Measurements from ENCODE around the gene SRRM3. TPM values are rescaled to one million over a fixed set of nuclear protein-coding genes. Genes with fewer than 3 reads are reported as not detected.
"Not testable (repeated sequence)": the region's sequence is repeated elsewhere in the genome, so short reads cannot be mapped to it uniquely, and the experiment has no call there.

The SRRM3 gene
- total and polyA plus RNA-seq, 3 experiments from 2014 or later: not detected

DNA sequence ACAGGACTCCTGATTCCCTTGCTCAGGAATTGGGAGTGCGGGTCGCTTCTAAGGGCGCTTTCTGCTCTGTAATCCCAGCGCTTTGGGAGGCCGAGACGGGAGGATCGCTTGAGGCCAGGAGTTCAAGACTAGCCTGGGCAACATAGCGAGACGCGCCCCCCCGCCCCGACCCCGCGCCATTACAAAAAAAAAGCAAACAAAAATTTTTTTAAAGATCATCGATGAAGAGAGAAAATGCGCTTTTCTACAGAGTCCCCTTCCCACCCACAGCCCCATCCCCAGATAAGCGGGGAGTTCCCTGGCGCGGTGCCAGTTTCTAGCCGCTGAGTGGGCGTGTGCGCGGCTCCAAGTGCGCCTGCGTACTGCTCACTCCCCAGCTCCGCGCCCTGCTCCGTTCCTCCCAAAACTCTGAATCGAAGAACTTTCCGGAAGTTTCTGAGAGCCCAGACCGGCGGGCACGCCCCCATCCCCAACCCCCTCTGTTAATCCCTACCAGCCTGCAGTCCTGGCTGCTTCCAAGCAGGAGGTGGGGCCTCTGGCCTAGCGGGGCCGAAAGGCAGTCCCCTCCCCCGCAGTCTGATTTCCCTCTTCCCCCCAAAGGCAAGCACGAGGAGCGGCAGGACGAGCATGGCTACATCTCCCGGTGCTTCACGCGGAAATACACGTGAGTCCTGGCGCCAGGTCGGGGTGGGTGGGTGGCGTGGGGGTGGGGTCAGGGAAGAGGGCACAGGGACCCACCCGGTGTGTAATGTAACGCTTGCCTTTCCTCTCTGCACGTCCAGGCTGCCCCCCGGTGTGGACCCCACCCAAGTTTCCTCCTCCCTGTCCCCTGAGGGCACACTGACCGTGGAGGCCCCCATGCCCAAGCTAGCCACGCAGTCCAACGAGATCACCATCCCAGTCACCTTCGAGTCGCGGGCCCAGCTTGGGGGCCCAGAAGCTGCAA, 101.8 kb downstream of the SRRM3 start:
- Mint-ChIP-seq H3K9me3 (no peaks in the 10 kb centered on the region), H3K36me3 (peaks cover 0 to 3% (median 0%) of the 10 kb centered on the region in 3 donors), H3K27me3 (peaks cover 0 to 5% of the 10 kb centered on the region in 2 donors), H3K4me1 (peaks cover 18 to 20% (median 18%) of the 10 kb centered on the region in 3 donors), H3K27ac (peak overlapping the region; percentile 73 to 96 (median 86)), H3K4me3 (peak overlapping the region; percentile 88 to 97 (median 92))
- Histone ChIP-seq H3K27me3 (ENCODE audit: insufficient read depth, low read length, poor library complexity, severe bottlenecking) (no peaks in the 10 kb centered on the region), H3K4me1 (ENCODE audit: insufficient read depth, low read length) (peaks cover 7% of the 10 kb centered on the region), H3K27ac (ENCODE audit: low read depth, low read length) (peak overlapping the region; percentile 65), H3K4me3 (ENCODE audit: low read length) (peak overlapping the region; percentile 73), H3K9me3 (ENCODE audit: low read length) (no peaks in the 10 kb centered on the region), H3K36me3 (ENCODE audit: insufficient read depth, low read length) (no peaks in the 10 kb centered on the region)
- CTCF ChIA-PET: interaction anchor here (1.1 to 5.5 kb wide), 6 partner anchors 11 to 125 kb away, joined by 4 to 34 read pairs (median 9); no protein-coding TSS in a partner anchor
- peak; percentile 68 to 82 (median 73) for DNase-seq
- POLR2A ChIA-PET: interaction anchor here (0.5 to 1.0 kb wide), 3 partner anchors 11 to 54 kb away, joined by 3 to 5 read pairs (median 5); no protein-coding TSS in a partner anchor

DNA sequence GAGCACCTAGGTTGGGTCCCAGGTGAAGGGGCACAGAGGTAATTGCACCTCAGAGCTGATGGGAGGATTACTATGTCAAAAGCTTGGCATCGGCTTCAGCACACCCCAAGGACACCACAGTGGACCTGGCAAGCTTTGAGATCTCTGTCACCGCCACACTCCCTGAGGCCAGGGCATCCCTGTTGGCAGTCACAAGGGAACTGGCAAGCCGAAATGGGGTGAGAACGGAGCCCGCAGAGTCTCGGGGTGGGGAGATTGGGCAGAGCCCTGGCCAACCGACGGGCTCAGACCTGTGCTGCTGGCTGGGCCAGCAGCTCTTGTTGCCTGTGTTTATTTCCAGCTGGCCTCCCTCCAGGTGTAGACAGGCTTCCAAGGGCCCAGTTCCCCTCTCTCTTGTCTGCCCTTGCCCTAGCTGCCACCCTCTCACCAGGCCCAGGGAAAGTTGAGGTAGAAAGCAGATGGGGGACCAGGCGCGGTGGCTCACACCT, 103.2 kb downstream of the SRRM3 start:
- Mint-ChIP-seq H3K27ac (peak overlapping the region in 5 of 8 donors; percentile 67 to 94 (median 87)), H3K36me3 (peaks cover 0 to 3% (median 0%) of the 10 kb centered on the region in 3 donors), H3K9me3 (no peaks in the 10 kb centered on the region), H3K4me3 (peak overlapping the region in 6 of 7 donors; percentile 88 to 97 (median 92)), H3K4me1 (peaks cover 18 to 20% (median 18%) of the 10 kb centered on the region in 3 donors), H3K27me3 (peaks cover 0 to 5% of the 10 kb centered on the region in 2 donors)
- ChIA-PET CTCF (interaction anchor here (2.2 to 5.5 kb wide), 3 partner anchors 9 to 13 kb away, joined by 8 to 34 read pairs (median 10); no protein-coding TSS in a partner anchor), POLR2A (no interaction called here)
- H3K27me3 ChIP-seq (ENCODE audit: insufficient read depth, low read length, poor library complexity, severe bottlenecking): no peaks in the 10 kb centered on the region
- peaks cover 7% of the 10 kb centered on the region for H3K4me1 ChIP-seq (ENCODE audit: insufficient read depth, low read length)
- H3K9me3 ChIP-seq (ENCODE audit: low read length): no peaks in the 10 kb centered on the region
- DNase-seq: no peak
- no peak overlapping the region for H3K4me3 ChIP-seq (ENCODE audit: low read length)
- no peak overlapping the region for H3K27ac ChIP-seq (ENCODE audit: low read depth, low read length)
- H3K36me3 ChIP-seq (ENCODE audit: insufficient read depth, low read length): no peaks in the 10 kb centered on the region

DNA sequence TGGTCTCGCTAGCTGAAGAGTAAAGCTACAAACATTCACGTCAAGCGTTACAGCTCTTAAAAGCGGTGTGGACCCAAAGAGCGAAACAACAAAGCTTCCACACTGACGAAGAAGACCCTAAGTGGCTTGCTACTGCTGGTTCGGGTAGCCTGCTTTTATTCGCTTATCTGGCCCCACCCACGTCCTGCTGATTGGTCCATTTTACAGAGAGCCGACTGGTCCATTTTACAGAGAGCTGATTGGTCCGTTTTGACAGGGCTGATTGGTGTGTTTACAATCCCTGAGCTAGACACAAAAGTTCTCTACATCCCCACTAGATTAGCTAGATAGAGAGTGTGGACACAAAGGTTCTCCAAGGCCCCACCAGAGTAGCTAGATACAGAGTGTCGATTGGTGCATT, 107.2 kb downstream of the SRRM3 start:
- peak overlapping the region in 1 of 7 donors; percentile 24 for H3K4me3 Mint-ChIP-seq
- H3K4me3 ChIP-seq (ENCODE audit: low read length); H3K36me3 Mint-ChIP-seq; H3K9me3 ChIP-seq (ENCODE audit: low read length); H3K27ac ChIP-seq (ENCODE audit: low read depth, low read length); H3K4me1 ChIP-seq (ENCODE audit: insufficient read depth, low read length); H3K27me3 Mint-ChIP-seq; H3K36me3 ChIP-seq (ENCODE audit: insufficient read depth, low read length); H3K4me1 Mint-ChIP-seq; H3K27me3 ChIP-seq (ENCODE audit: insufficient read depth, low read length, poor library complexity, severe bottlenecking); H3K9me3 Mint-ChIP-seq; DNase-seq; POLR2A ChIA-PET; H3K27ac Mint-ChIP-seq: not testable (repeated sequence)
- CTCF ChIA-PET: interaction anchor here (1.7 to 3.5 kb wide), 3 partner anchors 17 to 130 kb away, joined by 3 to 16 read pairs (median 5); no protein-coding TSS in a partner anchor

DNA sequence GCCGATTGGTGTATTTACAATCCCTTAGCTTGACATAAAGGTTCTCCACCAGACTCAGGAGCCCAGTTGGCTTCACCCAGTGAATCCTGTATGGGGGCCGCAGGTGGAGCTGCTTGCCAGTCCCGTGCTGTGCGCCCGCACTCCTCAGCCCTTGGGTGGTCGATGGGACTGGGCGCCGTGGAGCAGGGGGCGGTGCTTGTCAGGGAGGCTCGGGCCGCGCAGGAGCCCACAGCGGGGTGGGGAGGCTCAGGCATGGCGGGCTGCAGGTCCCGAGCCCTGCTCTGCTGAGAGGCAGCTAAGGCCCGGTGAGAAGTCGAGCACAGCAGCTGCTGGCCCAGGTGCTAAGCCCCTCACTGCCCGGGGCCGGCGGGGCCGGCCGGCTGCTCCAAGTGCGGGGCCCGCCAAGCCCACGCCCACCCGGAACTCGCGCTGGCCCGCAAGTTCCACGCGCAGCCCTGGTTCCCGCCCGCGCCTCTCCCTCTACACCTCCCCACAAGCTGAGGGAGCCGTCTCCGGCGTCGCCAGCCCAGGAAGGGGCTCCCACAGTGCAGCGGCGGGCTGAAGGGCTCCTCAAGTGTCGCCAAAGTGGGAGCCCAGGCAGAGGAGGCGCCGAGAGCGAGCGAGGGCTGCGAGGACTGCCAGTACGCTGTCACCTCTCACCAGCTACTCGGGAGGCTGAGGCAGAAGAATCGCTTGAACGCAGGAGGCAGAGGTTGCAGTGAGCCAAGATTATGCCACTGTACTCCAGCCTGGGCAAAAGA, 107.8 kb downstream of the SRRM3 start:
- CTCF ChIA-PET: interaction anchor here (1.7 to 3.5 kb wide), 3 partner anchors 18 to 131 kb away, joined by 3 to 16 read pairs (median 5); no protein-coding TSS in a partner anchor
- H3K9me3 ChIP-seq (ENCODE audit: low read length); H3K36me3 Mint-ChIP-seq; H3K9me3 Mint-ChIP-seq; DNase-seq; H3K4me1 ChIP-seq (ENCODE audit: insufficient read depth, low read length); H3K27ac Mint-ChIP-seq; H3K27me3 Mint-ChIP-seq; H3K4me3 ChIP-seq (ENCODE audit: low read length); H3K27me3 ChIP-seq (ENCODE audit: insufficient read depth, low read length, poor library complexity, severe bottlenecking); H3K4me1 Mint-ChIP-seq; H3K4me3 Mint-ChIP-seq; POLR2A ChIA-PET; H3K27ac ChIP-seq (ENCODE audit: low read depth, low read length); H3K36me3 ChIP-seq (ENCODE audit: insufficient read depth, low read length): not testable (repeated sequence)

DNA sequence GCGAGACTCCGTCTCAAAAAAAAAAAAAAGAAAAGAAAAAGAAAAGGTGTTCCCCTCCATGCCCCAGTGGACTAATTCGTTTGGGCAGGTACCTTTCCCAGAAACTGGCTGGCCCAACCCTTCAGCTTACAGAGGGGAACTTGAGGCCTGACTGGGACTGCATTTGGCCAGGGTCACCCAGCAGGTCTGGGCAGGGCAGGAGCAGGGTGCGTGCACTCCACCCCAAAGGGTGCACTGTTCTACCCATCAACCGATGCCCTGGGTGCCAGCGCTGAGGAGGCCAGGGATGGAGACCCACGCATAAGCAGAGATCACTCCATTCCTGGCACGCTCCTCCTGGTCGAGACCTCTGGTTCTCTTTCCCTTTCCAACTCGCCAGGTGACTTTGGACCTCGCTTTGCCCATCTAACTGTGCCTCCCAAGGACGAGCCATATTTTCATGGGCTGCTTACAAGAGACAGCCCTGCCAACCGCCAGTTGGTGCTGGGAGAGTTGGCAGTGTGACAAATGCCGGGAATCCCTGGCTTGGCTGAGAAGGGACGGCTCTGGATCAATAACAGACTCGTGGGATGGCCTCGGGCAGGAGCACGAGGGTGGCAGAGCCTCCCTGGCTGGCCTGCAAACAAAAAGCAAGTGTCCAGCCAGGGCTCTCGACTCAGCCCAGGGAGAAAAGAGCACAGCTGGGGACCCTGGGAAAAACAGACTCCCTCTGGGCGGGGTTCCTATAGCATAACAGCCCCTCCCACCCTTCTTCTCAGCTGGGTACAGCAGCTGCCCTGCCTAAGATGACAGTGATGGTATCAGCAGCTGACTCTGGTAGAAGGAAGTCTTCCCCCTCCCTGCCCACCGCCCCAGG, 108.6 kb downstream of the SRRM3 start:
- Mint-ChIP-seq H3K9me3 (no peaks in the 10 kb centered on the region), H3K27me3 (no peaks in the 10 kb centered on the region), H3K4me3 (no peak overlapping the region), H3K27ac (no peak overlapping the region), H3K36me3 (no peaks in the 10 kb centered on the region), H3K4me1 (peaks cover 5 to 7% (median 5%) of the 10 kb centered on the region in 3 donors)
- Histone ChIP-seq H3K27me3 (ENCODE audit: insufficient read depth, low read length, poor library complexity, severe bottlenecking) (no peaks in the 10 kb centered on the region), H3K4me1 (ENCODE audit: insufficient read depth, low read length) (peaks cover 7% of the 10 kb centered on the region), H3K4me3 (ENCODE audit: low read length) (no peak overlapping the region), H3K27ac (ENCODE audit: low read depth, low read length) (no peak overlapping the region), H3K9me3 (ENCODE audit: low read length) (no peaks in the 10 kb centered on the region), H3K36me3 (ENCODE audit: insufficient read depth, low read length) (no peaks in the 10 kb centered on the region)
- ChIA-PET CTCF (interaction anchor here (0.7 to 3.5 kb wide), 4 partner anchors 19 to 132 kb away, joined by 3 to 16 read pairs (median 4); no protein-coding TSS in a partner anchor), POLR2A (interaction anchor here (0.7 to 0.8 kb wide), 2 partner anchors 9 to 55 kb away, joined by 3 to 5 read pairs; no protein-coding TSS in a partner anchor)
- DNase-seq: no peak

DNA sequence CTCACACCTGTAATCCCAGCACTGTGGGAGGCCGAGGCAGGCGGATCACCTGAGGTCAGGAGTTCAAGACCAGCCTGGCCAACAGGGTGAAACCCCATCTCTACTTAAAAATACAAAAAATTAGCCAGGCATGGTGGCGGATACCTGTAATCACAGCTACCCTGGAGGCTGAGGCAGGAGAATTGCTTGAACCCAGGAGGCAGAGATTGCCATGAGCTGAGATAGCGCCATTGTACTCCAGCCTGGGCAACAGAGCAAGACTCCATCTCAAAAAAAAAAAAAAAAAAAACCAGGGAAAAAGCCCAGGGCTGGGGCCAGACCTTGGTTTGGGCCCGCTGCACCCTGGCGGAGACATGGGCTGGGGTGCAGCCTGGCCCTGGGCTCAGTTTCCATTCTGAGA, 110.1 kb downstream of the SRRM3 start:
- DNase-seq; H3K4me1 Mint-ChIP-seq; H3K4me3 ChIP-seq (ENCODE audit: low read length); H3K4me3 Mint-ChIP-seq; H3K36me3 ChIP-seq (ENCODE audit: insufficient read depth, low read length); H3K9me3 Mint-ChIP-seq; H3K27me3 Mint-ChIP-seq; H3K4me1 ChIP-seq (ENCODE audit: insufficient read depth, low read length); H3K27ac ChIP-seq (ENCODE audit: low read depth, low read length); H3K36me3 Mint-ChIP-seq; H3K9me3 ChIP-seq (ENCODE audit: low read length); POLR2A ChIA-PET; H3K27ac Mint-ChIP-seq; H3K27me3 ChIP-seq (ENCODE audit: insufficient read depth, low read length, poor library complexity, severe bottlenecking): not testable (repeated sequence)
- CTCF ChIA-PET: interaction anchor here (0.8 to 5.9 kb wide), 7 partner anchors 10 to 134 kb away, joined by 3 to 44 read pairs (median 4); partner anchors contain the start of gene HSPB1
